SK-N-SH treated with all-trans-retinoic acid at 6 μM for 48 hours (cell line): Measurements from ENCODE around the gene ILK.

Experiments used
- ATAC-seq: fragments of 200-7000 bp; cut with Tn5 transposase; 3 replicates; pipeline ENCODE4 v1.9.1; 2020; ENCODE audit warnings: mild to moderate bottlenecking, moderate library complexity
- ARNTL ChIP-seq: fragments of 450-650 bp; formaldehyde crosslinking; IDR thresholded peaks from 2 replicates; pipeline ENCODE4 v1.5.0; 2020; ENCODE audit warnings: low read depth, mild to moderate bottlenecking, moderate library complexity, borderline replicate concordance
- BACH2 ChIP-seq: fragments of 250-450 bp; sonication (Bioruptor Pico); IDR thresholded peaks from 2 replicates; pipeline ENCODE4 v1.9.0; 2021; ENCODE audit warnings: mild to moderate bottlenecking, borderline replicate concordance
- CSDC2 ChIP-seq: fragments of 250-450 bp; sonication (Bioruptor Pico); IDR thresholded peaks from 2 replicates; pipeline ENCODE4 v1.5.0; 2020; ENCODE audit warnings: mild to moderate bottlenecking, moderate library complexity
- ESRRG ChIP-seq: fragments of 250-450 bp; sonication (Bioruptor Pico); IDR thresholded peaks from 2 replicates; pipeline ENCODE4 v1.6.1; 2021; ENCODE audit warnings: mild to moderate bottlenecking
- GLIS3 ChIP-seq: fragments of 250-450 bp; sonication (Bioruptor Pico); IDR thresholded peaks from 2 replicates; pipeline ENCODE4 v1.5.0; 2020; ENCODE audit warnings: mild to moderate bottlenecking, moderate library complexity
- ISL1 ChIP-seq: fragments of 250-450 bp; sonication (Bioruptor Pico); IDR thresholded peaks from 2 replicates; pipeline ENCODE4 v2.1.2; 2022; ENCODE audit warnings: mild to moderate bottlenecking, moderate library complexity
- OSR1 ChIP-seq: fragments of 250-450 bp; sonication (Bioruptor Pico); IDR thresholded peaks from 2 replicates; pipeline ENCODE4 v1.8.0; 2022; ENCODE audit warnings: moderate library complexity, mild to moderate bottlenecking, inconsistent platforms
- PPARA ChIP-seq: fragments of 250-450 bp; sonication (Bioruptor Pico); IDR thresholded peaks from 2 replicates; pipeline ENCODE4 v1.5.0; 2020; ENCODE audit warnings: mild to moderate bottlenecking, borderline replicate concordance
- RARB ChIP-seq: fragments of 250-450 bp; sonication (Bioruptor Pico); IDR thresholded peaks from 2 replicates; pipeline ENCODE4 v1.8.0; 2021; ENCODE audit warnings: mild to moderate bottlenecking, moderate library complexity
- SNAI2 ChIP-seq: fragments of 250-450 bp; sonication (Bioruptor Pico); IDR thresholded peaks from 2 replicates; pipeline ENCODE4 v1.5.0; 2020; ENCODE audit warnings: mild to moderate bottlenecking, moderate library complexity
- TCF4 ChIP-seq: fragments of 250-450 bp; sonication (Bioruptor Pico); IDR thresholded peaks from 2 replicates; pipeline ENCODE4 v1.8.0; 2021; ENCODE audit warnings: mild to moderate bottlenecking, moderate library complexity, borderline replicate concordance
- TOX ChIP-seq: fragments of 250-450 bp; sonication (Bioruptor Pico); IDR thresholded peaks from 2 replicates; pipeline ENCODE4 v1.8.0; 2021; ENCODE audit warnings: mild to moderate bottlenecking, moderate library complexity, borderline replicate concordance
- ZC3H10 ChIP-seq: fragments of 250-450 bp; sonication (Bioruptor Pico); IDR thresholded peaks from 2 replicates; pipeline ENCODE4 v1.5.1; 2021; ENCODE audit warnings: mild to moderate bottlenecking, moderate library complexity
- ZFP3 ChIP-seq: fragments of 250-450 bp; sonication (Bioruptor Pico); IDR thresholded peaks from 2 replicates; pipeline ENCODE4 v1.5.0; 2020; ENCODE audit warnings: mild to moderate bottlenecking, moderate library complexity
- ZFP30 ChIP-seq: fragments of 450-650 bp; formaldehyde crosslinking; IDR thresholded peaks from 2 replicates; pipeline ENCODE4 v1.5.0; 2022; ENCODE audit warnings: mild to moderate bottlenecking, moderate library complexity
- ZNF565 ChIP-seq: fragments of 450-650 bp; formaldehyde crosslinking; conservative IDR thresholded peaks from 2 replicates; pipeline ENCODE4 v1.5.0; 2020; ENCODE audit warnings: low read depth, mild to moderate bottlenecking, moderate library complexity
- ZNF70 ChIP-seq: fragments of 450-650 bp; formaldehyde crosslinking; IDR thresholded peaks from 2 replicates; pipeline ENCODE4 v1.5.0; 2020; ENCODE audit warnings: mild to moderate bottlenecking, moderate library complexity
- ZNF8 ChIP-seq: fragments of 450-650 bp; formaldehyde crosslinking; IDR thresholded peaks from 2 replicates; pipeline ENCODE4 v1.5.0; 2020; ENCODE audit warnings: mild to moderate bottlenecking, moderate library complexity
- TF ChIP-seq, protein P1 (sequence below): fragments of 250-450 bp; sonication (Bioruptor Pico); IDR thresholded peaks from 2 replicates; pipeline ENCODE4 v1.5.1; 2021; ENCODE audit warnings: mild to moderate bottlenecking, moderate library complexity
- TF ChIP-seq, protein P2 (sequence below): fragments of 250-450 bp; sonication (Bioruptor Pico); IDR thresholded peaks from 2 replicates; pipeline ENCODE4 v1.5.1; 2020; ENCODE audit warnings: low read depth, mild to moderate bottlenecking, moderate library complexity
- TF ChIP-seq, protein P3 (sequence below): fragments of 250-450 bp; sonication (Bioruptor Pico); IDR thresholded peaks from 2 replicates; pipeline ENCODE4 v1.8.0; 2021; ENCODE audit warnings: low read depth, mild to moderate bottlenecking, moderate library complexity, borderline replicate concordance
- TF ChIP-seq, protein P4 (sequence below): fragments of 250-450 bp; sonication (Bioruptor Pico); IDR thresholded peaks from 2 replicates; pipeline ENCODE4 v1.8.0; 2020; ENCODE audit warnings: mild to moderate bottlenecking, moderate library complexity, borderline replicate concordance

ILK gene

GRCh38 chr11:6561288-6561687 lies 42.3 kb upstream of the ILK start:
- ATAC-seq: no peak
- no peak for TF ChIP-seq TOX (CRISPR knock-in tag)
- TF ChIP-seq BACH2 (CRISPR knock-in tag): no peak
- TF ChIP-seq ZC3H10 (CRISPR knock-in tag): no peak
- no peak for TF ChIP-seq TCF4 (CRISPR knock-in tag)
- TF ChIP-seq ZNF8: no peak
- TF ChIP-seq RARB (CRISPR knock-in tag): no peak
- TF ChIP-seq OSR1 (CRISPR knock-in tag): no peak
- TF ChIP-seq, protein P1, sequence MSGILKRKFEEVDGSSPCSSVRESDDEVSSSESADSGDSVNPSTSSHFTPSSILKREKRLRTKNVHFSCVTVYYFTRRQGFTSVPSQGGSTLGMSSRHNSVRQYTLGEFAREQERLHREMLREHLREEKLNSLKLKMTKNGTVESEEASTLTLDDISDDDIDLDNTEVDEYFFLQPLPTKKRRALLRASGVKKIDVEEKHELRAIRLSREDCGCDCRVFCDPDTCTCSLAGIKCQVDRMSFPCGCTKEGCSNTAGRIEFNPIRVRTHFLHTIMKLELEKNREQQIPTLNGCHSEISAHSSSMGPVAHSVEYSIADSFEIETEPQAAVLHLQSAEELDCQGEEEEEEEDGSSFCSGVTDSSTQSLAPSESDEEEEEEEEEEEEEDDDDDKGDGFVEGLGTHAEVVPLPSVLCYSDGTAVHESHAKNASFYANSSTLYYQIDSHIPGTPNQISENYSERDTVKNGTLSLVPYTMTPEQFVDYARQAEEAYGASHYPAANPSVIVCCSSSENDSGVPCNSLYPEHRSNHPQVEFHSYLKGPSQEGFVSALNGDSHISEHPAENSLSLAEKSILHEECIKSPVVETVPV: no peak
- TF ChIP-seq ISL1: no peak
- no peak for TF ChIP-seq PPARA (CRISPR knock-in tag)
- TF ChIP-seq ARNTL (CRISPR knock-in tag): no peak
- no peak for TF ChIP-seq ZFP30 (CRISPR knock-in tag)
- TF ChIP-seq, protein P2, sequence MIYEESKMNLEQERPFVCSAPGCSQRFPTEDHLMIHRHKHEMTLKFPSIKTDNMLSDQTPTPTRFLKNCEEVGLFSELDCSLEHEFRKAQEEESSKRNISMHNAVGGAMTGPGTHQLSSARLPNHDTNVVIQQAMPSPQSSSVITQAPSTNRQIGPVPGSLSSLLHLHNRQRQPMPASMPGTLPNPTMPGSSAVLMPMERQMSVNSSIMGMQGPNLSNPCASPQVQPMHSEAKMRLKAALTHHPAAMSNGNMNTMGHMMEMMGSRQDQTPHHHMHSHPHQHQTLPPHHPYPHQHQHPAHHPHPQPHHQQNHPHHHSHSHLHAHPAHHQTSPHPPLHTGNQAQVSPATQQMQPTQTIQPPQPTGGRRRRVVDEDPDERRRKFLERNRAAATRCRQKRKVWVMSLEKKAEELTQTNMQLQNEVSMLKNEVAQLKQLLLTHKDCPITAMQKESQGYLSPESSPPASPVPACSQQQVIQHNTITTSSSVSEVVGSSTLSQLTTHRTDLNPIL (CRISPR knock-in tag): no peak
- TF ChIP-seq ZFP3: no peak
- TF ChIP-seq, protein P3, sequence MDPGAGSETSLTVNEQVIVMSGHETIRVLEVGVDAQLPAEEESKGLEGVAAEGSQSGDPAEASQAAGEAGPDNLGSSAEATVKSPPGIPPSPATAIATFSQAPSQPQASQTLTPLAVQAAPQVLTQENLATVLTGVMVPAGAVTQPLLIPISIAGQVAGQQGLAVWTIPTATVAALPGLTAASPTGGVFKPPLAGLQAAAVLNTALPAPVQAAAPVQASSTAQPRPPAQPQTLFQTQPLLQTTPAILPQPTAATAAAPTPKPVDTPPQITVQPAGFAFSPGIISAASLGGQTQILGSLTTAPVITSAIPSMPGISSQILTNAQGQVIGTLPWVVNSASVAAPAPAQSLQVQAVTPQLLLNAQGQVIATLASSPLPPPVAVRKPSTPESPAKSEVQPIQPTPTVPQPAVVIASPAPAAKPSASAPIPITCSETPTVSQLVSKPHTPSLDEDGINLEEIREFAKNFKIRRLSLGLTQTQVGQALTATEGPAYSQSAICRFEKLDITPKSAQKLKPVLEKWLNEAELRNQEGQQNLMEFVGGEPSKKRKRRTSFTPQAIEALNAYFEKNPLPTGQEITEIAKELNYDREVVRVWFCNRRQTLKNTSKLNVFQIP (CRISPR knock-in tag): no peak
- TF ChIP-seq ZNF70 (CRISPR knock-in tag): no peak
- TF ChIP-seq SNAI2 (CRISPR knock-in tag): no peak
- no peak for TF ChIP-seq ZNF565 (CRISPR knock-in tag)

DNA sequence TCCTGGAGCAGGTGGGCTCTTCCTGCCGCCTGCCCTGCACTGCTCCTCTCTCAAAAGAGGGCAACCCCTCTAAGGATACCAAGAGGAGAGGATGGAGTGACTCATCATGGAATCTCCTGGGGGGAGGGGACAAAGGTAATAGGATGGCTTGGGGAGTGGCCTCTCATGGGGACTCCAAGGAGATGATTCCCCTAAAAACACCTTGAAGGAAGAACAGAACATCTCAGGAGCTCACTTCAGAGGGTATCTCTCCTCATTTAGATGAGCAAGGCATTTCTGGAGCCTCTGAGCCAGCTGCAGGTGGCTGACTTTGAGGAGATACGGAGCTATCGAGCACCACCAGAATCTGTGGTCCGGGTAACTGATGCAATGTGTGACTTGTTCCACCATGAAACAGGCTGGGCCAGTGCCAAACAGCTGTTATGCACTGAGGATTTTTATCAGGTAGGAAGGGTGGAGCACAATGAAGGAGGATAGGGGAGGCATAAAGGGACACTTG lies 40.4 kb upstream of the ILK start:
- TF ChIP-seq RARB (CRISPR knock-in tag): no peak
- TF ChIP-seq, protein P3 (CRISPR knock-in tag): no peak
- no peak for TF ChIP-seq ZFP30 (CRISPR knock-in tag)
- no peak for ATAC-seq

DNA sequence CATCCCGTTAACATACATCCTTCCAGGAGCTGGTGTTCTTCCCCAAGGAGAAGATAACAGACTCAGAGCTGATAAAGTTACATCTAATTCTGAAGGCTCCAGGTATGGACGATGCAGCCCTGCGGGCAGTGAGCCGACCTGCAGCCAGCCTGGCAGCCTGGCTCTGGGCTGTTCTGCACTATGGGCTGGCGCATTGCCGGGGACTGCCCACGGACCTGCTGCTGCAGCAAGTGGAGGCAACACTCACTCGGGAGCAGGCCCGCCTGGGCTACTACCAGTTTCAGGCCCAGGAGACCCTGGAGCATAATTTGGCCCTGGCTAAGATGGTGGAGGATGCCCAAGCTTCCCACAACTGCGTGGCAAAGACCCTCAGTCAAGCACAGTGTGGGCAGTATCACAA lies 39.9 kb upstream of the ILK start:
- no peak for TF ChIP-seq CSDC2 (CRISPR knock-in tag)
- TF ChIP-seq, protein P3 (CRISPR knock-in tag): no peak
- no peak for TF ChIP-seq GLIS3 (CRISPR knock-in tag)
- TF ChIP-seq ZFP3: no peak
- TF ChIP-seq, protein P4, sequence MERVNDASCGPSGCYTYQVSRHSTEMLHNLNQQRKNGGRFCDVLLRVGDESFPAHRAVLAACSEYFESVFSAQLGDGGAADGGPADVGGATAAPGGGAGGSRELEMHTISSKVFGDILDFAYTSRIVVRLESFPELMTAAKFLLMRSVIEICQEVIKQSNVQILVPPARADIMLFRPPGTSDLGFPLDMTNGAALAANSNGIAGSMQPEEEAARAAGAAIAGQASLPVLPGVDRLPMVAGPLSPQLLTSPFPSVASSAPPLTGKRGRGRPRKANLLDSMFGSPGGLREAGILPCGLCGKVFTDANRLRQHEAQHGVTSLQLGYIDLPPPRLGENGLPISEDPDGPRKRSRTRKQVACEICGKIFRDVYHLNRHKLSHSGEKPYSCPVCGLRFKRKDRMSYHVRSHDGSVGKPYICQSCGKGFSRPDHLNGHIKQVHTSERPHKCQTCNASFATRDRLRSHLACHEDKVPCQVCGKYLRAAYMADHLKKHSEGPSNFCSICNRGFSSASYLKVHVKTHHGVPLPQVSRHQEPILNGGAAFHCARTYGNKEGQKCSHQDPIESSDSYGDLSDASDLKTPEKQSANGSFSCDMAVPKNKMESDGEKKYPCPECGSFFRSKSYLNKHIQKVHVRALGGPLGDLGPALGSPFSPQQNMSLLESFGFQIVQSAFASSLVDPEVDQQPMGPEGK: no peak
- TF ChIP-seq, protein P2 (CRISPR knock-in tag): no peak
- TF ChIP-seq ESRRG: no peak
- TF ChIP-seq SNAI2 (CRISPR knock-in tag): no peak
- no peak for TF ChIP-seq ZC3H10 (CRISPR knock-in tag)
- no peak for ATAC-seq
